ENCODE measurements around the gene PRH2. TPM values are rescaled to one million over a fixed set of nuclear protein-coding genes. Genes with fewer than 3 reads are reported as not detected.

Gene PRH2
- total and polyA plus RNA-seq, 2 of the 8 experiments (the other 6 are each of a cell fraction or from before 2014, with no cell fraction given): not detected

- TF ChIP-seq, protein P1, sequence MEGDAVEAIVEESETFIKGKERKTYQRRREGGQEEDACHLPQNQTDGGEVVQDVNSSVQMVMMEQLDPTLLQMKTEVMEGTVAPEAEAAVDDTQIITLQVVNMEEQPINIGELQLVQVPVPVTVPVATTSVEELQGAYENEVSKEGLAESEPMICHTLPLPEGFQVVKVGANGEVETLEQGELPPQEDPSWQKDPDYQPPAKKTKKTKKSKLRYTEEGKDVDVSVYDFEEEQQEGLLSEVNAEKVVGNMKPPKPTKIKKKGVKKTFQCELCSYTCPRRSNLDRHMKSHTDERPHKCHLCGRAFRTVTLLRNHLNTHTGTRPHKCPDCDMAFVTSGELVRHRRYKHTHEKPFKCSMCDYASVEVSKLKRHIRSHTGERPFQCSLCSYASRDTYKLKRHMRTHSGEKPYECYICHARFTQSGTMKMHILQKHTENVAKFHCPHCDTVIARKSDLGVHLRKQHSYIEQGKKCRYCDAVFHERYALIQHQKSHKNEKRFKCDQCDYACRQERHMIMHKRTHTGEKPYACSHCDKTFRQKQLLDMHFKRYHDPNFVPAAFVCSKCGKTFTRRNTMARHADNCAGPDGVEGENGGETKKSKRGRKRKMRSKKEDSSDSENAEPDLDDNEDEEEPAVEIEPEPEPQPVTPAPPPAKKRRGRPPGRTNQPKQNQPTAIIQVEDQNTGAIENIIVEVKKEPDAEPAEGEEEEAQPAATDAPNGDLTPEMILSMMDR (IDR thresholded peaks at IDR 0.05; ENCODE audit: control extremely low read depth in 1 of 3, insufficient read depth in 1 of 3, low read depth in 1 of 3, low read length in 3 of 3): no peak
- TF ChIP-seq RBBP5 (IDR thresholded peaks at IDR 0.05; ENCODE audit: borderline replicate concordance, low read depth, low read length) (no peak), SP2 (IDR thresholded peaks at IDR 0.05; ENCODE audit: low read length) (no peak), CEBPB (IDR thresholded peaks at IDR 0.05; ENCODE audit: low read depth, low read length) (no peak), EP300 (IDR thresholded peaks at IDR 0.05; ENCODE audit: borderline replicate concordance in 1 of 2, low read depth in 2 of 2, low read length in 2 of 2) (no peak), TCF12 (IDR thresholded peaks at IDR 0.05; ENCODE audit: low read depth, low read length) (no peak)
Measured at GRCh38 chr12:10968765-10969456, 39.9 kb downstream of the PRH2 start (continued).
